HEK293 (cell line): ENCODE results near the gene NDST1.

Experiments used
- CTCF ChIA-PET: fragments of 350-600 bp; formaldehyde crosslinking; extraction: SDS; loops from one replicate; lab custom pipeline; 2021; ENCODE audit warnings: antibody characterized with exemption; lab: Yijun Ruan, JAX
- POLR2A ChIA-PET: fragments of 300-600 bp; formaldehyde crosslinking; extraction: SDS; loops from one replicate; lab custom pipeline; 2020; ENCODE audit warnings: antibody characterized with exemption, inconsistent platforms; lab: Yijun Ruan, JAX
- H3K27ac ChIP-seq: fragments of 200-500 bp; sonication (Bioruptor generic); 2 replicates; pipeline ENCODE4 v1.5.1; 2014; ENCODE audit warnings: low read depth, low read length, control low read depth, inconsistent platforms; ENCODE audit errors: extremely low read depth
- H3K36me3 ChIP-seq, 2 experiments: fragments of 200-500 bp in 1 of 2; sonication (Bioruptor generic) in 1 of 2; 1 replicate in 1 of 2; 2 replicates in 1 of 2; pipeline ENCODE4 v1.5.1; 2014 to 2017; ENCODE audit warnings: inconsistent platforms in 2 of 2, low read length in 2 of 2; ENCODE audit not compliant: control insufficient read depth in 2 of 2, insufficient read depth in 1 of 2
- H3K4me1 ChIP-seq: fragments of 200-500 bp; sonication (Bioruptor generic); 2 replicates; pipeline ENCODE4 v1.5.1; 2014; ENCODE audit warnings: mild to moderate bottlenecking, low read length, inconsistent platforms; ENCODE audit not compliant: control insufficient read depth, insufficient read depth
- H3K4me3 ChIP-seq: 2 replicates; pipeline ENCODE4 v1.5.1; 2011; ENCODE audit warnings: low read depth, mild to moderate bottlenecking, control low read depth, low read length, moderate library complexity
- H3K9me3 ChIP-seq: fragments of 200-500 bp; sonication (Bioruptor generic); 2 replicates; pipeline ENCODE4 v1.5.1; 2014; ENCODE audit warnings: low read depth, low read length, inconsistent platforms; ENCODE audit not compliant: control insufficient read depth, insufficient read depth
- ATF2 ChIP-seq: fragments of 450-650 bp; formaldehyde crosslinking; IDR thresholded peaks from 2 replicates; pipeline ENCODE4 v1.5.1; 2016; ENCODE audit warnings: missing biosample characterization, missing genetic modification characterization, low read depth
- CTCF ChIP-seq: fragments of 450-650 bp; formaldehyde crosslinking; IDR thresholded peaks from 2 replicates; pipeline ENCODE4 v1.5.1; 2016; ENCODE audit warnings: missing biosample characterization, missing genetic modification characterization
- FEZF1 ChIP-seq: fragments of 450-650 bp; formaldehyde crosslinking; IDR thresholded peaks from 2 replicates; pipeline ENCODE4 v1.5.1; 2016; ENCODE audit warnings: missing biosample characterization, missing genetic modification characterization
- GFI1B ChIP-seq: fragments of 450-650 bp; formaldehyde crosslinking; IDR thresholded peaks from 2 replicates; pipeline ENCODE4 v1.5.1; 2016; ENCODE audit warnings: missing biosample characterization, missing genetic modification characterization
- GLIS2 ChIP-seq: fragments of 450-650 bp; formaldehyde crosslinking; IDR thresholded peaks from 2 replicates; pipeline ENCODE4 v1.5.1; 2016; ENCODE audit warnings: missing biosample characterization, missing genetic modification characterization
- IKZF3 ChIP-seq: fragments of 450-650 bp; IDR thresholded peaks from 2 replicates; pipeline ENCODE4 v1.5.0; 2018; ENCODE audit warnings: missing biosample characterization, mild to moderate bottlenecking, missing genetic modification characterization, moderate library complexity
- KLF1 ChIP-seq: fragments of 450-650 bp; formaldehyde crosslinking; IDR thresholded peaks from 2 replicates; pipeline ENCODE4 v1.5.1; 2016; ENCODE audit warnings: missing biosample characterization, missing genetic modification characterization
- PATZ1 ChIP-seq: fragments of 450-650 bp; formaldehyde crosslinking; IDR thresholded peaks from 2 replicates; pipeline ENCODE4 v1.5.1; 2016; ENCODE audit warnings: missing biosample characterization, missing genetic modification characterization
- PBX3 ChIP-seq: sonication (generic); formaldehyde crosslinking; IDR thresholded peaks from 2 replicates; pipeline ENCODE4 v1.8.1; 2022; ENCODE audit warnings: mild to moderate bottlenecking, moderate library complexity, missing genetic modification reagents
- PRDM10 ChIP-seq: fragments of 450-650 bp; formaldehyde crosslinking; IDR thresholded peaks from 2 replicates; pipeline ENCODE4 v1.5.1; 2016; ENCODE audit warnings: missing biosample characterization, missing genetic modification characterization
- SP3 ChIP-seq: fragments of 450-650 bp; formaldehyde crosslinking; IDR thresholded peaks from 2 replicates; pipeline ENCODE4 v1.5.1; 2016; ENCODE audit warnings: missing biosample characterization, missing genetic modification characterization
- ZBTB17 ChIP-seq: fragments of 450-650 bp; formaldehyde crosslinking; IDR thresholded peaks from 2 replicates; pipeline ENCODE4 v1.5.1; 2016; ENCODE audit warnings: missing biosample characterization, missing genetic modification characterization
- ZBTB6 ChIP-seq: fragments of 450-650 bp; formaldehyde crosslinking; IDR thresholded peaks from 2 replicates; pipeline ENCODE4 v1.5.1; 2017; ENCODE audit warnings: missing biosample characterization, missing genetic modification characterization
- ZFHX2 ChIP-seq: fragments of 450-650 bp; formaldehyde crosslinking; conservative IDR thresholded peaks from 2 replicates; pipeline ENCODE4 v1.5.1; 2016; ENCODE audit warnings: missing biosample characterization, missing genetic modification characterization
- ZNF391 ChIP-seq: fragments of 450-650 bp; formaldehyde crosslinking; IDR thresholded peaks from 2 replicates; pipeline ENCODE4 v1.5.1; 2016; ENCODE audit warnings: low read depth, missing biosample characterization, missing genetic modification characterization, borderline replicate concordance
- ZNF394 ChIP-seq: fragments of 450-650 bp; formaldehyde crosslinking; IDR thresholded peaks from 2 replicates; pipeline ENCODE4 v1.5.1; 2016; ENCODE audit warnings: missing biosample characterization, missing genetic modification characterization, mild to moderate bottlenecking, moderate library complexity, borderline replicate concordance
- ZNF449 ChIP-seq: fragments of 450-650 bp; formaldehyde crosslinking; IDR thresholded peaks from 2 replicates; pipeline ENCODE4 v1.5.1; 2017; ENCODE audit warnings: missing biosample characterization, mild to moderate bottlenecking, missing genetic modification characterization, moderate library complexity
- ZNF645 ChIP-seq: fragments of 450-650 bp; formaldehyde crosslinking; IDR thresholded peaks from 2 replicates; pipeline ENCODE4; 2016; ENCODE audit warnings: missing biosample characterization, missing genetic modification characterization
- ZNF654 ChIP-seq: fragments of 450-650 bp; formaldehyde crosslinking; IDR thresholded peaks from 2 replicates; pipeline ENCODE4 v1.5.1; 2016; ENCODE audit warnings: low read depth, missing biosample characterization, missing genetic modification characterization
- ZNF660 ChIP-seq: fragments of 450-650 bp; IDR thresholded peaks from 2 replicates; pipeline ENCODE4 v1.5.1; 2018; ENCODE audit warnings: missing biosample characterization, mild to moderate bottlenecking, missing genetic modification characterization
- ZSCAN30 ChIP-seq: fragments of 450-650 bp; IDR thresholded peaks from 2 replicates; pipeline ENCODE4 v1.5.1; 2018; ENCODE audit warnings: missing biosample characterization, mild to moderate bottlenecking, missing genetic modification characterization, moderate library complexity

NDST1 gene

GRCh38 chr5:150544611-150545219, 36.8 kb downstream of the NDST1 start:
- POLR2A ChIA-PET, result interaction anchor here (0.6 to 0.8 kb wide), 2 partner anchors 96 to 121 kb away, joined by 3 to 4 read pairs; partner anchors contain the start of gene RPS14
- no peak overlapping the region for H3K27ac ChIP-seq
- no peaks in the 10 kb centered on the region for H3K4me1 ChIP-seq
- H3K4me3 ChIP-seq, result no peak overlapping the region
- CTCF ChIA-PET, result interaction anchor here (0.6 to 3.4 kb wide), 32 partner anchors 10 to 753 kb away, joined by 3 to 32 read pairs (median 4); no protein-coding TSS in a partner anchor
- peaks cover 9 to 83% of the 10 kb centered on the region in 2 experiments for H3K36me3 ChIP-seq
- TF ChIP-seq CTCF (tag by site-specific recombination) (peak; percentile 94), ZNF654 (tag by site-specific recombination) (peak; percentile 24; the same call in 1 of the 2 replicates), GLIS2 (tag by site-specific recombination) (peak; percentile 84), SP3 (tag by site-specific recombination) (0 out of 2 replicates have a peak, but pooled peaks have one; percentile 18), ATF2 (tag by site-specific recombination) (no peak), ZBTB6 (tag by site-specific recombination) (peak; percentile 63), ZNF449 (no peak), ZNF391 (tag by site-specific recombination) (no peak), ZSCAN30 (peak; percentile 77; the same call in 1 of the 2 replicates), GFI1B (tag by site-specific recombination) (no peak), ZNF394 (tag by site-specific recombination) (peak; percentile 62; the same call in 1 of the 2 replicates), ZBTB17 (0 out of 2 replicates have a peak, but pooled peaks have one; percentile 11), ZNF660 (tag by site-specific recombination) (peak; percentile 76; the same call in 1 of the 2 replicates), ZFHX2 (tag by site-specific recombination) (0 out of 2 replicates have a peak, but pooled peaks have one; percentile 36), PBX3 (no peak), FEZF1 (tag by site-specific recombination) (no peak), ZNF645 (tag by site-specific recombination) (no peak), PRDM10 (tag by site-specific recombination) (peak; percentile 87), IKZF3 (tag by site-specific recombination) (0 out of 2 replicates have a peak, but pooled peaks have one; percentile 12), PATZ1 (tag by site-specific recombination) (0 out of 2 replicates have a peak, but pooled peaks have one; percentile 42), KLF1 (tag by site-specific recombination) (no peak)
- no peaks in the 10 kb centered on the region for H3K9me3 ChIP-seq
